Fibroblast of lung (primary cell): ENCODE data around the gene OPTN.

Experiments used
- EZH2 ChIP-seq: IDR thresholded peaks from 2 replicates; pipeline ENCODE4 v1.5.1; 2012; ENCODE audit warnings: low read length, control low read depth, mild to moderate bottlenecking; ENCODE audit errors: missing control alignments
- TF ChIP-seq, protein P1 (sequence below), 2 donors: IDR thresholded peaks in 1 of 2; conservative IDR thresholded peaks in 1 of 2; 1 replicate in 1 of 2; 2 replicates in 1 of 2; pipeline ENCODE4 v1.5.1; 2011 to 2012; ENCODE audit warnings: low read length in 2 of 2, control low read depth in 1 of 2, inconsistent platforms in 1 of 2, low read depth in 1 of 2, mild to moderate bottlenecking in 1 of 2

GRCh38 chr10:13180788-13181187 lies 80.8 kb downstream of the OPTN start:
- TF ChIP-seq, protein P1, sequence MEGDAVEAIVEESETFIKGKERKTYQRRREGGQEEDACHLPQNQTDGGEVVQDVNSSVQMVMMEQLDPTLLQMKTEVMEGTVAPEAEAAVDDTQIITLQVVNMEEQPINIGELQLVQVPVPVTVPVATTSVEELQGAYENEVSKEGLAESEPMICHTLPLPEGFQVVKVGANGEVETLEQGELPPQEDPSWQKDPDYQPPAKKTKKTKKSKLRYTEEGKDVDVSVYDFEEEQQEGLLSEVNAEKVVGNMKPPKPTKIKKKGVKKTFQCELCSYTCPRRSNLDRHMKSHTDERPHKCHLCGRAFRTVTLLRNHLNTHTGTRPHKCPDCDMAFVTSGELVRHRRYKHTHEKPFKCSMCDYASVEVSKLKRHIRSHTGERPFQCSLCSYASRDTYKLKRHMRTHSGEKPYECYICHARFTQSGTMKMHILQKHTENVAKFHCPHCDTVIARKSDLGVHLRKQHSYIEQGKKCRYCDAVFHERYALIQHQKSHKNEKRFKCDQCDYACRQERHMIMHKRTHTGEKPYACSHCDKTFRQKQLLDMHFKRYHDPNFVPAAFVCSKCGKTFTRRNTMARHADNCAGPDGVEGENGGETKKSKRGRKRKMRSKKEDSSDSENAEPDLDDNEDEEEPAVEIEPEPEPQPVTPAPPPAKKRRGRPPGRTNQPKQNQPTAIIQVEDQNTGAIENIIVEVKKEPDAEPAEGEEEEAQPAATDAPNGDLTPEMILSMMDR (conservative IDR thresholded peaks at IDR 0.05 in 1 of 2, IDR thresholded peaks at IDR 0.05 in 1 of 2; ENCODE audit: low read depth in 1 of 2, low read length in 2 of 2), result no peak
- TF ChIP-seq EZH2, result no peak
